Gastrocnemius medialis (tissue), 4 donors: ENCODE data around the gene HGFAC.

Source experiments
- CTCF ChIP-seq, 5 experiments: fragments of 450-650 bp in 3 of 5; fragments of 200-600 bp in 2 of 5; sonication (generic) in 2 of 5; IDR thresholded peaks in 4 of 5; conservative IDR thresholded peaks in 1 of 5; 1 replicate in 4 of 5; 2 replicates in 1 of 5; pipeline ENCODE4 v1.5.1; 2016 to 2019; ENCODE audit warnings: antibody characterized with exemption in 5 of 5, mild to moderate bottlenecking in 3 of 5, moderate library complexity in 3 of 5
- POLR2A ChIP-seq, 2 donors: fragments of 450-650 bp; IDR thresholded peaks; one replicate each; pipeline ENCODE4 v1.6.1; 2017; ENCODE audit warnings: antibody characterized with exemption in 2 of 2, mild to moderate bottlenecking in 2 of 2, moderate library complexity in 2 of 2

DNA sequence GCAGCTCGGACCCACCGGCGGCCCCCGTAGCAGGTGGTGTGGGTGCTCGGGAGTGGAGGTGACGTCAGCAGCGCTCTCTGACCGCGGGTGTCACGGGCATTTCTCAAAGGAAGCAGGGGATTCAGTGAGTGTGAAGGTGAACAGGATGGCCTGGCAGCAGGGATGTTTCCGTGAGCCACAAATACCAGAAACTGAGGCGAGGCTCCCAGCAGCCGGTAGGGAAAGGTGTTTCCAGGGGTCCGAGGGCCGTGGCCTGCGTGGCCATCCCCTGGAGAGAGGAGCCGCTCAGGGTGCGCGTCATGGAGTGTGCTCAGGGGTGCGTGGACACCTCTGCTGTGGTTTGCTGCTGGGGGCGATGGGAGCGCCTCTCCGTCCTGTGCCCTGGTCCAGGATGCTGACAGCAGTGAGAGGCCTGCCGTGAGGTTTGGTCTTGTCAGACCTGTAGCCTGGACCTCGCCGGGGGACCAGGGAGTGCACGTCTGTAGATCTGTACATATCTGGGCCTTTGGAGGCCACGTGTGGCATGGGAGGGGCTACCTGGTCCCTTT is 10.2 kb upstream of the HGFAC start:
- TF ChIP-seq CTCF (IDR thresholded peaks at IDR 0.05 in 4 of 5, conservative IDR thresholded peaks at IDR 0.05 in 1 of 5): no peak
- no peak for TF ChIP-seq POLR2A (IDR thresholded peaks at IDR 0.05)
